Renal pelvis (tissue), 4 donors: ENCODE measurements around the gene ARHGAP6. TPM values are rescaled to one million over a fixed set of nuclear protein-coding genes. Genes with fewer than 3 reads are reported as not detected.

ENCODE experiments used
- DNase-seq: peaks from one replicate; pipeline ENCODE4 v3.0.0-alpha.2; 2013
- polyA plus RNA-seq, 3 donors: library from polyadenylated mRNA; unstranded; fragments of 120-200 nt; gene quantifications; one replicate each; pipeline ENCODE4 v1.2.1, GENCODE V29; 2013; ENCODE audit not compliant: insufficient read length in 3 of 3

Gene ARHGAP6
- polyA plus RNA-seq, 3 donors, result 13.4 to 16.6 (median 14.8) TPM

DNA sequence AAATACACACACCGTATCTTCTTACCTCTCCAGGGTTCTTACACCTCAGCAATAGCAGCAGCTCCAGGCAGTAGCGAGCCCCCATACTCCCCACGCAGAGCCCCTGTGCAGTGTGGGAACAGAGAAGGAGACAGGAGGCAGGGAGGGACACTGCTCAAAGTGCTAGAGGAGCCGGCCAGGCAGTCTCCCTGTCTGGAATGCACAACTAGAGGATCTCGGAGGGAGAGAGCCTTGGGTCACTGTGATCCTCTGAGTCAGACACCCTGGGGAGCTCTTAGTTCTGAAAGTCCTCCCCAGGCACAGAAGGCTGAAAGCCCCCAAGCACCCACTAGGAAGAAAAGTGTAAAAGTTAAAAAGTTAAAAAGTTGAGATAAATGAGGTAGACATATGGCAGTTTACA lies 356.5 kb downstream of the ARHGAP6 start:
- no peak for DNase-seq

DNA sequence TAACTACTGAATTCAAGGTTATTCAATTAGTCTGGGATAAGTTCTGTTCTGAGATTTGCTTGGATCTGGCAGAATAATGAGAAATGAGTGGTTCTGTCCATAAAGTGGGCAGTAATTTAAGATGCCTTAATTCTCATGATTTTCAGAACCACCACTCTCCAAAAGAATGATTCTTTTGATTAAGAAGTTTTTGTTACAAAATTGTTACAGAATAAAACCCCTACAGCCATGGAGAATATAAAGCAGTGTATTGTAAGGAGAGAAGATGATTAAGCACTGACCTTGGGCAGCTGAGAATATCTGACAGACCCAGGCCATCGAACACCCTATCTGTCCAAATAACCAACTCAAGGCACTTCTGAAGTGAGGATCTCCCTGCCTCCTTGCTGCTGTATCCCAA lies 360.1 kb downstream of the ARHGAP6 start:
- DNase-seq, result no peak

DNA sequence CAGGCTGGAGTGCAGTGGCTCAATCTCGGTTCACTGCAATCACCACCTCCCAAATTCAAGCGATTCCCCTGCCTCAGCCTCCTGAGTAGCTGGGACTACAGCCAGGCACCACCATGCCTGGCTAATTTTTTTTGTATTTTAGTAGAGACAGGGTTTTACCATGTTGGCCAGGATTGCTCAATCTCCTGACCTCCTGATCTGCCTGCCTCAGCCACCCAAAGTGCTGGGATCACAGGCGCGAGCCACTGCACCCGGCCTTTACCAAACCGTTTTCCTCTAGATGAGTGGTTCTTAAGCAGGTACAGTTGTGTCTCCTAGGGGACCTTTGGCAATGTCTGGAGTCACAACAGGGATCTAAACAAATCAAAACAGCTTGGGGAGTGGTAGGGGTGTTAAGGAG lies 360.9 kb downstream of the ARHGAP6 start:
- DNase-seq, result no peak

DNA sequence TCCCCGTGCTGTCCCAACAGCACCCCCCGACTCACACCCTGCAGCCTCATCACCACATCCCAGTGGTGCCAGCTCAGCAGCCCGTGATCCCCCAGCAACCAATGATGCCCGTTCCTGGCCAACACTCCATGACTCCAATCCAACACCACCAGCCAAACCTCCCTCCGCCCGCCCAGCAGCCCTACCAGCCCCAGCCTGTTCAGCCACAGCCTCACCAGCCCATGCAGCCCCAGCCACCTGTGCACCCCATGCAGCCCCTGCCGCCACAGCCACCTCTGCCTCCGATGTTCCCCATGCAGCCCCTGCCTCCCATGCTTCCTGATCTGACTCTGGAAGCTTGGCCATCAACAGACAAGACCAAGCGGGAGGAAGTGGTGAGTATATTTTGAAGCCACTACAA lies 367.1 kb downstream of the ARHGAP6 start:
- DNase-seq, result no peak

DNA sequence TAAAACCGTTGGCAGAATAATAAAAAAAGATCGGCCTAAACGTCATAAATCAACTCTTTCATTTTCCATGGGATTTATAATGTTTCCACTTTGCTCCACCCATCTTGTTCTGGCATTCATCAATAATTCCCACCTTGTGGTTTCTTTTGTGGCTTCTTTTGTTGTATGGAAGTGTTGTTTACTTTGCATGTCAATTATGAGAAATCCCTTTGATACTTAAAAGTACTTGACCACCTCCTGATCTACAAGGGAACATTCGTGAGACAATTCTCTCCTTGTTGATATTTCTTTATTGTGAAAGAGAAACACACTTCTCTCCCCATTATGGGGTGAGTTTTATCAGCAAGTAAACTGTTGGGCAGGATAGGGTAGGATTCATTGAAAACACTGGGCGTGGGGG lies 369.7 kb downstream of the ARHGAP6 start:
- DNase-seq, result no peak

DNA sequence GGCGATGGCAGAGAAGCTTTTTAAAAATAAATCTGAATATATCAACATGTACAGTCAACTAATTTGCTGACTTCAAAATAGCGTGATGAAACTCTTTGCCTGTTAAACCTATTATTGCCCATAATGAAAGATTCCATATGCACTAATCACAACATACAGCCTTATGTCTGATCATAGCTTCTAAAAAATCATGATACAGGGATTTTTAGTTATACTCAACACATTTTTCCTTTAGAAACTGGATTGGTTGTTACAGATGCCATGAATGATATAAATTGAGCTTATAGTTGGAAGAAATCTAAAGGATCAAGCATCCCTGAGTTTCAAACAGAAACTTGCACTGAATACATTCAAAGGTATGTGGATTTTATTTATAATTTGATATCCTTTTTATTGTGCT lies 372.6 kb downstream of the ARHGAP6 start, which contains the start of gene AMELX:
Gene AMELX, plus strand, starts transcription at position 301 of the 400 bp plus-strand sequence. CDS start 1,376 bp downstream, outside the sequence.
- DNase-seq, result no peak

DNA sequence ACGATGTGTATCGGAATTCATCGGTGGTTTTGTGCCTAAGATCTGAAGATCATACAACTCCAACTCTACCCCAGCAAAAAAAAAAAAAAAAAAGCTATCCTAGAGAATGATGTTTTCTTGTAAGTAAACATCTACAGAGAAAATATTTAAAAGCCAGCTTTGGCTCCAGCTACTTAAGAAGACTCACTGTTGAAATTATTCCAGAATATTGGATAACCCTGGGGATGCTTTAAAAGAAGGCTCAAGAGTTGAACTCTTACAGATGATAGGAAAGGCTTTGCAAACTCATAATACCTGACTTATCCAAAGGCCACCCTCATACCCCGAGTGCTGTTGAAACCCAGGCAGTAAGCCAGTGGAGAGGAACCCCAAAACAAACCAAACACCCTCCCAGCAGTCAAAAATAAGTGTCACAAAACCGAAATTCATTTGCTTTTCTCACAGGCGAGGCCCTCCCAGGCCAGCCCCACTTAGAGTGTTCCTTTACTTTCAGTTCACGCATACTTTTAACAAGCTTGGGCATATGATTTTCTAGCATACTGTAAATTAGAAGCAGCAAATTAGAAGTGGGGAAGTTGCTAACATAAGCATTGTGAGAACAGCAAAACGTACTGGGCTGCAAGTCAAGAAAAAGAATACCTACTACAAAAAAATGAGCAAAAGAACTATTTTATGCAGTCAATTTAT lies 375.2 kb downstream of the ARHGAP6 start:
- no peak for DNase-seq

DNA sequence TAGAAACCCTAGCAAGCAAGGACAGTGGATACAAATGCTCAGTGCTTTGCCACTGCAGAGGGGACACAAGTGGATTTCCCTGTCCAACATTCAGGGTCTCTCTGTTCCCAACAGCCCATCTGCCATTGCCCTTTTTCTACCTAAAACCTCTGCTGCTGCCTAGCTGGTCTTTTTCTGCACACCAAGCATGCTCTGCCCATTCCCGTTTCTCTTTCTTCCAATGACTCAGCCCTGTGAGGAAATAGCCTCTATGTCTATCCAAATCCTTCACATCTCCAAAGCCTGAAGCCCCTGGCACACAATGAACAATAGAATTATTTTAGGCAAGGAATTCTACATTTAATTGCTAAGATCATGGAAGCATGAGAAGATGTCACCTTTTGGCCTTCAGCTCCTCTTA lies 378.2 kb downstream of the ARHGAP6 start:
- DNase-seq, result no peak

DNA sequence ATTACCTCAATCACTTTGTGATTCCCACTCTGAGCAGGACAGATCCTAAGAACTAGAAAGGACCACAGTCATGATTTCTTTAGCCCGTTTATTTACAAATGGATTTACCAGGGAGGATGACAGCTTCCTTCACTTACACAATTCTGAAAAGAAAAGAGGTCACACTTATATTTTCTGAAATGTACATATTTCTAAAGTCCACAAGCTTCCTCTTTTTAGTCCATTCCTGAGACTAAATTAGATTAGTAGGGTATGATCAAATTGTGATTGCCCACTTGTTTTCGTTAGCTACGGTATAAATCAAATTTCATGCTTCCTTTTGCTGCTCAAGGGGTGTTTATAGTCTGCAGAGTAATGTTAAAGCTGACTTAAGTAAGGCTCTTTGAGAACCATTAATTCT lies 380.1 kb downstream of the ARHGAP6 start:
- DNase-seq, result no peak

DNA sequence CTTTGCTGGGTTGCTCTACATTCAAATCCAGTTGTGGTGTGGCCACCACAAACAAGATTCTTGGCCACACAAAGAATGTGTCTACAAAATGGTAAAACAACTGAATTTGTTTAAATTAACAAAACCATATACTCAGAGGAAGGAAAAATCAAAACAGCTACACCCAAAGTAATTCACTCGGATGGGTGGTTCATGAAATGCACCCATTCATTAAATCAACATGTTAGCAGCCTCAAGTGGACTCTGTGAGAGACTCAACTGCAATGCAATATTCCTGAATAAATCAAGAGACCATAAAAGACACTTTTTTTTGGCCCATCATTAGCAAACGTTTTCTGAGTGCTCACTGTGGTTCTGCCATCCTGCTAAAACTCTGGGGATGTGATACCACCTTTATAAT lies 383.7 kb downstream of the ARHGAP6 start:
- DNase-seq, result no peak

DNA sequence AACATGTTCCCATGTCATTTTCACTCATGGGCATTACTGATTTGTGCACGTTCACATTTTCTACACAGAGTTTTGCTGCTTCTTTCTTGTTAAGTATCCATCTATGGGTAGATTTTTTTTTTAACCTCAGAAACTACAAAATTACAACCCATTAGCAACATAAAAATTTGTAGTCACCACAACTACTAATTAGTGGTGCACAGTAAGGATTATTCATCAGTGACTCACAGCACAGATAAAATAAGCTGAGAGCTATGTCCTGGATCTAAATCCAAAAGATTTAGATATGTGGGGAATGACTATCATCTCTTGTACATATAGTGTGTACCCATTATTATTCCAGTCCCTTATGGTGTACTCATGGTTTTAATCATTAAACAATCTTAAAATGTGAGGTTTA lies 392.2 kb downstream of the ARHGAP6 start:
- DNase-seq, result no peak

DNA sequence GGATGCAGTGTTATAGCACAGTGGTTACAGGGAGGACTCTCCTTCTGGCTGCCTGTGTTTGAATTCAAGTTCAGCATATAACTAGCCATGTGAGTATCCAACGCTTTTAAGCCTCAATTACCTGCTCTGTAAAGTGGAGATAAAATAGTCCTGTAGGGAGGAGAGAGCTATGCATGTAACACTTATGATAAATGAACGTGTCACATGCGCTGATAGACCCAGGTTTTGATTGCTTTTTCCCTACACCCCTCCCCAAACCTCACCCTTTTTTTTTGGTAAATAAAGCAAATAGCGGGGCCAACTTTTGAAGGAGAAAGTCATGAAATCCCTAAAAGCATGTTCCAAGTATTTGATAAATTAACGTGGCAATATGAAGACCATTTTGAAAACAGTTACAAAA lies 392.9 kb downstream of the ARHGAP6 start:
- no peak for DNase-seq

DNA sequence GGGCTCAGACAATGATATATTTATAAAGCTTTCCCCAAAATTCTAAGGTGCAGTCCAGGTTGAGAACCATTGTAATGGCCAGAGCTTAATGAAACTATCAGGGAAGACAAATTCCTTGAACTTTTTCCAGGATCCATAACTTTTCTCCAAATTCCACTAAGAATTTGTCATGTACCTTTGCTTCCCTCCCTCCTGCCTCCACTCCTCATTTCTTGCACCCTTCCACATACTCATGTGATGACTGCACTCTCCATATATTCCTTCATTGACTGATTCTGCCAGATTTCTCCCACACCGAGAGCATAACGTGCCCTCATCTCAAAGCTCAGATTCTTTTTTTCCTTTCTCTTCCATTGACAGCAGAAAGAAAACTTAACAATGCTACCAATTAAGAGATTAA lies 393.4 kb downstream of the ARHGAP6 start:
- DNase-seq, result no peak

DNA sequence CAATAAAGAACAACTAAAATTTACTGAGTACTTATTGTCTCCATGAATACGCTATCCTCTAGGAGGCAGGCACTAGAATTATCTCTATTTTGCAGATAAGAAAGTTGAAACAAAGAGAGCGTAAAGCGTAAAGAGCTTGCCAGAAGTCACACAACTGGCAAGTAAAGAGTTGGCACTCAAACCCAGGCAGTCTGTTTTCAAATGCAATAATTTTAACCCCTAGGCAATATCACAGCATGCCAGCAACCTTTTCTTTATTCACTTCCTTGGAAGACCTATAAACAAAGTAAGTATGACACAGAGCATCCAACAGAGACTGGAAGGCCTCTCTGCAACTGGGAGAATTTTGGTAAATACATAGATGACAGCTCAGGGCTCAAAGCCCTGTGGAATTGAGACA lies 395.7 kb downstream of the ARHGAP6 start:
- no peak for DNase-seq

DNA sequence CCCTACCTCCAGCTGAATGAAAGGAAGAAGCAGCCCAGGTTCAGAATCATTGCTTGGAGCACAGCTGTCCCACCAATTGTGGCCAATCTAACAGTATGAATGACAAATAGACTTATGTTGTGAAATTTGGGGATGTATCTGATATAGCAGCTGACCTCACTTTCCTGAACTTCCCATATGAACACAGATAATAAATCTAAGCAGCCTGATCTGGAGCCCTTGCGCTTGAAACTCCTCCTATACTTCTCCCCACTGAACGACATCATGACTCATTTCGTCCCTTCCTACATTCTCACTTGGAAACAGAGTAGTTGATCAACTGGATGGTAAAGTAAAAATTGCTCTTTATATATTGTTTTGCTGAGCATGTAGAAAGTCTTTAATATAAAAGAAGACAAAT lies 396.7 kb downstream of the ARHGAP6 start:
- DNase-seq, result no peak

DNA sequence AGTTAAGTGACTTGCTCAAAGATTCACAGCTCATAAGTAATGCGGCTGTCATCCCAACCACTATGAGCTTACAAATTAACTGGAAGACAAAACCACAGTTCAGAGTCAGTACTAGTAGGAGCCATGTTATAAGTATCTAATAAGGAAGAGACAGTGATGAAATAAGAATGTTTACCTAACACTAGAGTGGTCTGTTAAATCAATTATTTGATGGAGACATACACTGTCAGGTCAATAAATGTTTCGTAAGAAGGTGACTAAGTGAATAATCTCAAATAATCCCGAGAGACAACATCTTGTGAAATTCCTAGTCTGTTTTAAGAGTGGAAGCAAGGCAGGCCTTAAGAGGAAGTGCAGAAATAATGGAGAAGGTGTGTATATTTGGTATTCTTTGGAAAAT lies 398.3 kb downstream of the ARHGAP6 start:
- no peak for DNase-seq

DNA sequence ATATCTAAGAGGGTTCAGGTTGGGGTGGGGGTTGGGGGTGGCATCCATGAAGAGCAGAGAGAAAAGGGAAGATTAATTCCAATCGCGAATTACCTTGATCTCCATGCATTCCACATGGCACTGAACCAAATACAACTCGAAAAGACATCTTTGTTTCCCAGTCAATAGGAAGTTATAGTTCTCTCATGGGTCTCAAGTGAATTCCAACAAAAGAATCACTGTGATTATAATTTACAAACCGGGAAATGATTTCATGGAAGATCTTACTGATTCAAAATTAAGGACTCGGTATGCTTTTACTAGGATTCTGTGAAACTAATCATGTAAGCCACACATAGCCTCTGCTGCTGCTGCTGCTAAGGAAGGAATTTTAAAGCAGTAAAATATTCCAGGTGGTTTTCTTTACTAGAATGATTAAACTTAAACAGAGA lies 399.1 kb downstream of the ARHGAP6 start:
- DNase-seq, result no peak

DNA sequence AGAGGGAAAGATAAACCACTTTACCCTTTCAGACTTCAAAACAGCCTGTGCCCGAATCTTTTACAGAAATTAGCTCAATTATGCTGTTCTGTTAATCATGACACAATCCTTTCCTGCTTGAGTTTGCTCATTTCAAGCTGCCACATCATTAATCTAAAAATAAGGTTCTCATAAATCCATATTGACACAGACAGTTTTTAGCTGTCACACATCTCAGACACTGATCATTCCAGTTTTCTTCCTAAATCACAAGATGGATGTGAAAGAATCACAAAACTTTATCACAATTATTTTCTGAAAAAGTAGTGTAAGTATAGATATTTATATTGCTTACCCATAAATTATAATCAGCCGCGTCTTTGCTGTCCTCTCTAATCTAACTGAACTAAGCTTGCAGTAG lies 400.4 kb downstream of the ARHGAP6 start:
- no peak for DNase-seq

DNA sequence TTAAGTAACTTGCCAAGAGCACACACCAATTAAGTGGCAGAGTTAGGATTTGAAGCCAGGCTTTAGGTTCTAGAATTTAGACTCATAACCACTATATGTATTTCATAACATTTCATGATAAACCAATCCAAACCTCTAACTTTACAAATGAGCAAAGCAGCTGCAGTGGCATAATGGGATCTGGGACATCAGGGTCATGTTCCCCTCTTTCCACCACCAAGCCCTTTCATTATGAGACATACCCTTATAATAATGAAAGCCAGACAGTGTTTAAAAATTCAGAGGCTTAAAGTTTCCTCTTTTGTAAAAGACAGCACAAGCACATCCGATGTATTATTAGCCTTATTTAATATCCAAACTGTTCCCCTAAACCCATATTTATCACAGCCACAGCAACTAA lies 400.8 kb downstream of the ARHGAP6 start:
- DNase-seq, result no peak

DNA sequence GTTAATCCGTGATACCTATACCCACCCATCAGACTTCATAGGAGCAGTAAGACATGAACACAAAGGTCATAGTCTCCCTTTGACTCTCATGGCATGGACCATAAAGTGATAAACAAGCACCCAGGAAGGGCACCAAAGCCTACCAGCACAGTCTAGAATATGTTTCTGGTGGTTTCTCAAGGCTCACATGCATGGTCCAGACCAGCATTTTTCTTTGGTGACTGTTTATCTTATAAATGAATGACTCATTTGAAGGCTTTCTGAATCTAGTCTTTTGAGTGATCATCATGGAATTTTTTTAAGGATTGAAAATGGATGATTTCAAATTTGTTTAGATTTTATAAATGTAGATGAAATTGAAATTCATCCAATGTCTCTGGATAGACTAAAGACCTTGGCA lies 404.5 kb downstream of the ARHGAP6 start:
- no peak for DNase-seq

DNA sequence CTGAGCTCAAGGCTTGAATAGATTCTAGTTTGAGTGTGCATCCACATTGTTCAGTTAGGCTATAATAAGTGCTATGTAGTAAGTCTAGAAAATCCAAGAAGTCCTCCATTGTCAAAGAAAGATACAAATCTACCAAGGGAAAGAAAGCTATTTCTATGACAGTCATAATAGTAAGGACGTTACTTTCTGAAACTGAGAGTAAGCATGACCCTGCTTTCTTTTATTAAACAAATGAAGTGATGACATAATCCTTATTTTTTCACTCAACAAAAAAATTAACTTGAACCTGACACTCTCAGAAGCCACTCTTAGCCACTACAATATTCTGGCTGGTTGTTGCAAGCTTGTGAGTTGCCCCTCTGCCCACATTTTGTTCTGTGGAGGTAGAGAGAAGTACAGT lies 406.3 kb downstream of the ARHGAP6 start:
- no peak for DNase-seq

DNA sequence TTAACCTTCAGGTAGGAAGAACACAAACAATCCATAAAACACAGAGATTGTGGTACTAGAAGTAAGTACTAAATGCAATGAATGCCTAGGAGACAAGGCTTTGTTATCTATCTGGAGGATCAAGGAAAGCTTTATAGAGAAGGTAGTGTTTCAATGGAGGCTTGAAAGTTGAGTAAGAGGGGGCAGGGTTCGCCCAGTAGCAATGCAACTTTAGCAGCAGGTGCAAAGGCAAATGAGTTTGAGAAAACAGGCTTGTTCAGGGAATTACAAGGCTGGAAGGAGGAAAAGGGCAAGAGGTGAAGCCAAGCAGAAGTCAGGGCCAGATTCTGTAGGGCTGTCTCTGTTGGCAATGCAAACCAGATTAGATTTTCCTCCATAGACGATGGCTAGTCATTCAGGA lies 408.0 kb downstream of the ARHGAP6 start:
- DNase-seq, result no peak

DNA sequence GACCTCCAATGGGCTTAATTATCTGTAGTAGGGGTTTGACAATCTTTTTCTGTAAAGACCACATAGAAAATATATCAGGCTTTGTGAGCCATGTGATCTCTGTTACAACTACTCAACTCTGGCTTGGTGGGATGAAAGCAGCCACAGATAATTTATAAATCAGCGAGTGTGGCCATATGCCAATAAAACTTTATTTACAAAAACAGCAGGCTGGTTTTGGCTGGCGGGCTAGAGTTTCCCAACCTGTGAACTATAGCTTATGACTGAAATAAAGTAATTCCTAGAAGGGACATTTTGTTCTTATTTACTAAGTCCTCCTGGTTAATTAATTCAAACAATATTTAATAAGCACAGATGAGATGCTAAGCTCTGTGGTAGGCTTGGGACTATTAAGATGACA lies 408.4 kb downstream of the ARHGAP6 start:
- DNase-seq, result no peak

DNA sequence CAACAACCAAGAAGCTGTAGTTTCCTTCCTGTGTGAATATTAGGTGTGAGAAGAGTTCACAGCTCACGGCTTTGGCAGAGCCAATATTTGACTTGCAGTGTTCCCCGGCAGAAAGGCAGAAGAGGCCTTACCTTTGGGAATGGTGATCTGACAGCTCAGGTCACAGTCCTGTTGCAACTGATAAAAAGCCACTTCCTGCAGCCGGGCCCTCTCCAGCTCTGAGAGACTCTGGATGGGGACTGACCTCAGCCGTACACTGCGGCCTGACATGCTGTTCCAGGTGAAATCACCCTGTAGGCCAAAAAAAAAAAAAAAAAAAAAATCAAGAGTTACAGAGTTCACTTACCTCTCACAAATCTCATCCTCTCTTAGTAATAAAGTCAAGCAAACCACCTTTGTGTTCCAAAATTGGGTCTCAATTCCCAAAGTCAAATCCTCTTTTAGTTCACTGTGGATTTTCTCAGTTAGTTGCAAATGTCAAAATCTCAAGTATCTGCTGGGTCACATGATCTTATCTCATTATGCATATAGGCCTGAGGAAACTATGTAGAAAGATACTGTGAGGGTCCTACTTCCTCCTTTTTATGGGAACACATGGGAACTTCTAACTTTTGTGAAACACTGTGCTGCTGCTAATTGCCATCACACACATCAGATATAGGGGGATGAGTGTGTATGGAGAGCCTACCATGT lies 411.2 kb downstream of the ARHGAP6 start:
- no peak for DNase-seq
